AG09319 (cell line): Measurements from ENCODE around the gene CDKAL1.

Experiments
- DNase-seq: peaks from one replicate; pipeline ENCODE4 v3.0.0-alpha.2; 2010; ENCODE audit warnings: low read depth; ENCODE audit errors: extremely low read depth
- TF ChIP-seq, protein P1 (sequence below): IDR thresholded peaks from 2 replicates; pipeline ENCODE4 v1.5.1; 2011; ENCODE audit warnings: low read depth, mild to moderate bottlenecking, inconsistent platforms, low read length, moderate library complexity

The CDKAL1 gene

DNA sequence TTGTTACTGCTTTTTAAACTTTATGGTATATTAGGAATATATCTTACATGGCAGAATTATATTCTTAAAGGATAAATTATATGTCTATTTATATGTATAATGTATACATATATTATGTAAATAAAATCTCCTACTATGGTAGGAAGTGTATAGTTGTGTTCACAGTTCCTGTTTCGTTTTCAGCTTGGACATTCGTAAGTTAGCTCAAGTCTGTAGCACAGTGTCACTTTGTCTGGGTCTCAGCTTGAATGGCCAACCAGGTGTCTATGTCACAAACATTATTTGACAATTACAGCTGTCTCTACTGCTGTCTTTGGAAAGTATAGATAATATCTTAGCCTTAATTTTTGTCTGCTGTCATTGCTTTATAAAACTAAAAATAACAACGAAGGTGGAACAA is 303.9 kb downstream of the CDKAL1 start:
- no peak for DNase-seq

GRCh38 chr6:20839630-20840029 is 305.4 kb downstream of the CDKAL1 start:
- no peak for DNase-seq
- TF ChIP-seq, protein P1, sequence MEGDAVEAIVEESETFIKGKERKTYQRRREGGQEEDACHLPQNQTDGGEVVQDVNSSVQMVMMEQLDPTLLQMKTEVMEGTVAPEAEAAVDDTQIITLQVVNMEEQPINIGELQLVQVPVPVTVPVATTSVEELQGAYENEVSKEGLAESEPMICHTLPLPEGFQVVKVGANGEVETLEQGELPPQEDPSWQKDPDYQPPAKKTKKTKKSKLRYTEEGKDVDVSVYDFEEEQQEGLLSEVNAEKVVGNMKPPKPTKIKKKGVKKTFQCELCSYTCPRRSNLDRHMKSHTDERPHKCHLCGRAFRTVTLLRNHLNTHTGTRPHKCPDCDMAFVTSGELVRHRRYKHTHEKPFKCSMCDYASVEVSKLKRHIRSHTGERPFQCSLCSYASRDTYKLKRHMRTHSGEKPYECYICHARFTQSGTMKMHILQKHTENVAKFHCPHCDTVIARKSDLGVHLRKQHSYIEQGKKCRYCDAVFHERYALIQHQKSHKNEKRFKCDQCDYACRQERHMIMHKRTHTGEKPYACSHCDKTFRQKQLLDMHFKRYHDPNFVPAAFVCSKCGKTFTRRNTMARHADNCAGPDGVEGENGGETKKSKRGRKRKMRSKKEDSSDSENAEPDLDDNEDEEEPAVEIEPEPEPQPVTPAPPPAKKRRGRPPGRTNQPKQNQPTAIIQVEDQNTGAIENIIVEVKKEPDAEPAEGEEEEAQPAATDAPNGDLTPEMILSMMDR = no peak; the same call in 1 of the 2 replicates

More for the DNA sequence above, 303.9 kb downstream of the CDKAL1 start:
- TF ChIP-seq, protein P1 = no peak

GRCh38 chr6:20840675-20841074 is 306.4 kb downstream of the CDKAL1 start:
- DNase-seq = no peak
- TF ChIP-seq, protein P1 = no peak

- no peak for DNase-seq
- TF ChIP-seq, protein P1 = no peak
Measured at GRCh38 chr6:20841806-20842205, 307.5 kb downstream of the CDKAL1 start.

GRCh38 chr6:20845592-20845991 is 311.3 kb downstream of the CDKAL1 start:
- TF ChIP-seq, protein P1 = no peak
- no peak for DNase-seq

GRCh38 chr6:20846602-20847028 is 312.4 kb downstream of the CDKAL1 start:
- no peak for DNase-seq
- TF ChIP-seq, protein P1 = no peak

GRCh38 chr6:20847904-20848303 is 313.6 kb downstream of the CDKAL1 start:
- TF ChIP-seq, protein P1 = no peak
- no peak for DNase-seq
